Adrenal gland (tissue), 12 donors: ENCODE measurements around the gene RPL13. TPM values are rescaled to one million over a fixed set of nuclear protein-coding genes. Genes with fewer than 3 reads are reported as not detected.

Source experiments
- DNase-seq, 7 donors: peaks; one replicate each; pipeline ENCODE4 v3.0.0-alpha.2; 2019 to 2020
- H3K27ac ChIP-seq, 5 donors: fragments of 200-600 bp; sonication (generic) in 4 of 5; 1 replicate in 3 of 5; 2 replicates in 2 of 5; pipeline versions ENCODE4 v1.5.1 to v1.8.0; 2016 to 2020; ENCODE audit warnings: mild to moderate bottlenecking in 1 of 5
- H3K27me3 ChIP-seq: fragments of 200-600 bp; 2 replicates; pipeline ENCODE4 v1.8.0; 2021
- H3K36me3 ChIP-seq, 2 donors: fragments of 200-600 bp; replicated peaks in 1 of 2; 1 replicate in 1 of 2; 2 replicates in 1 of 2; pipeline versions ENCODE4 v1.5.1 to v1.8.0; 2018 to 2022
- H3K4me1 ChIP-seq, 2 donors: fragments of 200-600 bp; replicated peaks in 1 of 2; 1 replicate in 1 of 2; 2 replicates in 1 of 2; pipeline versions ENCODE4 v1.5.1 to v1.8.0; 2018 to 2021
- H3K4me3 ChIP-seq, 4 donors: fragments of 200-600 bp; sonication (generic) in 3 of 4; one replicate each; pipeline ENCODE4 v1.5.1; 2016 to 2018
- H3K9me3 ChIP-seq, 3 donors: fragments of 200-600 bp; sonication (generic) in 1 of 3; replicated peaks in 1 of 3; 1 replicate in 2 of 3; 2 replicates in 1 of 3; pipeline versions ENCODE4 v1.5.1 to v1.8.0; 2016 to 2021
- CTCF ChIP-seq, 6 experiments: fragments of 450-650 bp in 4 of 6; fragments of 200-600 bp in 2 of 6; sonication (generic) in 1 of 6; IDR thresholded peaks; 1 replicate in 5 of 6; 2 replicates in 1 of 6; pipeline versions ENCODE4 v1.5.1 to v1.8.0; 2016 to 2021; ENCODE audit warnings: antibody characterized with exemption in 6 of 6, mild to moderate bottlenecking in 2 of 6, moderate library complexity in 1 of 6
- POLR2A ChIP-seq, 2 donors: fragments of 450-650 bp; IDR thresholded peaks; one replicate each; pipeline ENCODE4 v1.6.1; 2017; ENCODE audit warnings: antibody characterized with exemption in 2 of 2, mild to moderate bottlenecking in 2 of 2, moderate library complexity in 1 of 2
- WGBS, 4 donors: extraction: QIAGEN DNeasy Blood & Tissue Kit in 2 of 4; methylation state at CpG; one replicate each; pipeline versions ENCODE4 v1.1.5 to v1.1.7; 2013 to 2017; 5-methylcytosine and 5-hydroxymethylcytosine counted together
- intact Hi-C, 2 donors: fragments of 100-400 bp; cut with DNase I; formaldehyde crosslinking; loops; one replicate each; pipeline versions ENCODE4 v1.14.1 to v1.15.0; 2022 to 2023
- polyA plus RNA-seq, 3 donors: library from polyadenylated mRNA; stranded (reverse); fragments of 200-250 nt in 2 of 3; fragments of 350-450 nt in 1 of 3; fragmentation: Illumina TruSeq in 1 of 3; extraction: RNeasy Lipid Tissue Mini Kit (QIAGEN cat#74804) in 1 of 3; gene quantifications; one replicate each; pipeline ENCODE4 v1.2.3, GENCODE V29; 2013 to 2014
- total RNA-seq, 9 donors: library from RNA; depleted of rRNA in 4 of 9; stranded (reverse); fragments of >200 nt in 4 of 9; fragments of 120-200 nt in 1 of 9; fragmentation: NEBNext Ultra II Directional in 1 of 9; extraction: Animal tissue kit (Norgen Biotek cat#: 25700) in 1 of 9; gene quantifications; one replicate each; pipeline versions ENCODE4 v1.1.0 to v1.2.4, GENCODE V29; 2013 to 2023
- donor health status: healthy with polysubstance abuse.
- donor health status: Bipolar disorder and iron deficiency.
- donor health status: DM: yes; HTN: yes; CAD: no.
- donor health status: DM: no; HTN: no; CAD: no.
- donor health status: DM: no; HTN: no; CAD: no.
- donor health status: DM: yes; HTN: yes; CAD: no.

The RPL13 gene
- total and polyA plus RNA-seq, 12 donors = 893 to 12,881 (median 3,471) TPM

- intact Hi-C loops = loop anchor here in 1 of 2 donors (5.0 kb wide), 1 partner anchor 63 kb away; no protein-coding TSS in a partner anchor
- WGBS, 4 donors = 86 to 89% (median 86%) methylated on average over 15 of the region's 15 CpGs
- TF ChIP-seq POLR2A (IDR thresholded peaks at IDR 0.05) (no peak), CTCF (IDR thresholded peaks at IDR 0.05) (no peak)
- peaks cover 0 to 10% of the 10 kb centered on the region in 2 donors for H3K4me1 ChIP-seq
- peaks cover 23% of the 10 kb centered on the region for H3K27me3 ChIP-seq
- no peaks in the 10 kb centered on the region for H3K36me3 ChIP-seq
- no peak for DNase-seq
- H3K4me3 ChIP-seq = no peak overlapping the region
- no peaks in the 10 kb centered on the region for H3K9me3 ChIP-seq
- H3K27ac ChIP-seq = no peak overlapping the region
These were observed 18.9 kb downstream of the RPL13 start for GRCh38 chr16:89579351-89579750.

DNA sequence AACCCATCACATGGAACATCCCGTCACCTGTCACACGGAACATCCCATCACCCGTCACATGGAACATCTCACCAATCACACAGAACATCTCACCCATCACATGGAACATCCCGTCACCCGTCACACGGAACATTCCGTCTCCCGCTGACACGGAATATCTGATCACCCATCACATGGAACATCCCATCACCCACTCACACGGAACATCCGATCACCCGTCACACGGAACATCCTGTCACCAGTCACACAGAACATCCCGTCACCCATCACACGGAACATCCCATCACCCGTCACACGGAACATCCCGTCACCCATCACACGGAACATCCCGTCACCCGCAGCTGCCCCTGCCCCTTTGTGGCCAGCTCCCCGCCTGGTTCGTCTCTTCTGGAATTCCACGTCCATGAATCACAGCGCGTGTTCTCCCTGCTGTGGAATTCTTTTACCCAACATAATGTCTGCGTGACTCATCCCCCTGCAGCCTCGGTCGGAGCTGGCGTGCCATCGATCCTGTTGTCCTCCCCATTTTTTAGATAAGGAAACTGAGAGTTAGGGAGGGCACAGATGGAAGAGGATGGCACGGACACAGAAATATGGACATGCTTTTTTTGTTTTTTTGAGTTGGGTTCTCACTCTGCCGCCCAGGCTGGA, 20.7 kb downstream of the RPL13 start:
- Histone ChIP-seq H3K4me1 (no peaks in the 10 kb centered on the region), H3K27ac (peak overlapping the region in 1 of 5 donors; percentile 40), H3K27me3 (peaks cover 7% of the 10 kb centered on the region), H3K36me3 (no peaks in the 10 kb centered on the region), H3K4me3 (no peak overlapping the region), H3K9me3 (no peaks in the 10 kb centered on the region)
- TF ChIP-seq CTCF (IDR thresholded peaks at IDR 0.05) (no peak), POLR2A (IDR thresholded peaks at IDR 0.05) (no peak)
- DNase-seq = peak in 6 of 7 donors; percentile 60 to 77 (median 72)
- intact Hi-C loops = no loop called here
- WGBS, 4 donors = 70 to 77% (median 73%) methylated on average over 32 to 33 of the region's 33 CpGs

- TF ChIP-seq POLR2A (IDR thresholded peaks at IDR 0.05) (no peak), CTCF (IDR thresholded peaks at IDR 0.05) (no peak)
- Histone ChIP-seq H3K27ac (no peak overlapping the region), H3K27me3 (no peaks in the 10 kb centered on the region), H3K9me3 (no peaks in the 10 kb centered on the region), H3K36me3 (no peaks in the 10 kb centered on the region), H3K4me1 (no peaks in the 10 kb centered on the region), H3K4me3 (no peak overlapping the region)
- no peak for DNase-seq
- intact Hi-C loops = no loop called here
- WGBS, 4 donors = 62 to 83% (median 74%) methylated on average over 10 to 15 of the region's 15 CpGs
These were observed 21.5 kb downstream of the RPL13 start for GRCh38 chr16:89581861-89582563.

DNA sequence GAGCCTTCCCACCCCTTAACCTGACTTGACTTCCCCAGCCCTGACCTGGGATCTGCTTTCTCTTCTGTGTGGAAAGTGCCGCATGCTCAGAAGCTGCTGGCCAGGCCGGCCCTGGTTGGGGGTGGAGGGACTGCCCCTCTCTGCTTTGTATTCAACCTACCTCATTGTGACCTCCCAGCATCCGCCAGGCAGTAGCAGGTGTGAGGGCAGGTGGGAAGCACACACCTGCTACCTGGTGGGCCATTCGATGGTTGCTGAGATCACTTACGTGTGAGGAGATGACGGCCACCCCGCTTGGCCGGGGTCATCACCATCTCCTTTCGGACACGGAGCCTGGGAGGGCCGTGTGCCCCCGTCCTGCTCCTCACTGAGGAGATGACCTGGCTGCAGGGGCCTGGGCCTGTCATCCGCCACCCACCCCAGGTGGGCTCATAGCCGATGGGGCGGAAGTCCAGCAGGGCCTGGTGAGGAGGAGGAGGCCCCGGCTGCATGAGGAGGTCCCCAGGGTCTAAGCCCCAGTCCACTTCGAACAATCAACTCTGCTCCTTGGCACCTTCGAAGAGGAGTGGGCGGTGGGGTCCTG, 22.2 kb downstream of the RPL13 start:
- Histone ChIP-seq H3K36me3 (no peaks in the 10 kb centered on the region), H3K27ac (no peak overlapping the region), H3K9me3 (no peaks in the 10 kb centered on the region), H3K4me3 (no peak overlapping the region), H3K4me1 (no peaks in the 10 kb centered on the region), H3K27me3 (no peaks in the 10 kb centered on the region)
- no peak for TF ChIP-seq POLR2A (IDR thresholded peaks at IDR 0.05)
- no peak for TF ChIP-seq CTCF (IDR thresholded peaks at IDR 0.05)
- no peak for DNase-seq
- intact Hi-C loops = no loop called here
- 89 to 99% (median 95%) methylated on average over 12 to 19 of the region's 19 CpGs for WGBS, 4 donors
